ENCODE data around the gene AGO3. TPM values are rescaled to one million over a fixed set of nuclear protein-coding genes. Genes with fewer than 3 reads are reported as not detected.
A peak's percentile ranks its signal among the peaks of the same experiment; 100 is the strongest.

The AGO3 gene
- total and polyA plus RNA-seq, 2 experiments from 2014 or later, result 19.2 to 27.3 TPM

DNA sequence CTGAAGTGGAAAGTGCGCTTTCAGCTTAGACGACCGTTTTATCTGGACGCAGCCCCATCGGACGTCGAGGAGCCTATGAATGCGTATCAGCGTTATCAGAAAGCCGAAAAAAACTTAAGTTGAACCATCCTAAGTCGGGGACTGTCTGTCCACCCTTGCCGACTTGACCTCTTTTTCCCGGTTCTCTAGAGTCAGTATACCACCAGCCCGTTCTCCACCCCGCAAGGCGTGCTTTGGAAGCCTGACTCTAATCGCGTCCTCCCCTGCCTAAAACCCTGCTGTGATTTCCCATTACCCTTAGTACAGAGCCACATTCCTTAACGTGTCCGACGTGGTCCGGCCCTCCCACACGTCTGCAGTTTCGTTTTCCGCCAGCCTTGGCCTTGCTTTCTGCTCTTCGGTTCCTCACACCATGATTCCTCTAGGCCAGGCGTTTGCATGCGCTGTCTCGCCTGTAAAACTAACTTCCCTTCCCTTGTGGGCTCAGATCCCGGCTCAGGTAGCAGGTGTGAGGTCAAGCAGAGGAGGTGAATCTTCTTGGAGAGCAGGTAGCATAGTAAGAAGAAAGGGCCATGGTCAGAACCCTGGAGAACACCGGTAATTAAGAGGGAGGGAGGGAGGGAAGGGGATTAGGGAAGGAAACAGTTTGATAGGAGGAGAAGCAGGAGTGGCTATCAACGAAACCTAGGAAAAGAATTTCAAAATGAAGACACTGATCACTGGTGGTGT, 158.7 kb downstream of the AGO3 start:
- DNase-seq (ENCODE audit: low spot score), result peak; percentile 74

More for the DNA sequence above, 158.7 kb downstream of the AGO3 start:
- peaks cover 14% of the 10 kb centered on the region for H3K4me1 Mint-ChIP-seq
- peaks cover 26% of the 10 kb centered on the region for H3K36me3 Mint-ChIP-seq (ENCODE audit: low read depth)
- no peak for TF ChIP-seq CREB1 (CRISPR knock-in tag; IDR thresholded peaks at IDR 0.05; ENCODE audit: low read depth)
- no peak for TF ChIP-seq POLR2AphosphoS5 (IDR thresholded peaks at IDR 0.05; ENCODE audit: low read depth)
- TF ChIP-seq JUNB (IDR thresholded peaks at IDR 0.05; ENCODE audit: unreplicated experiment), result no peak
- no peak for TF ChIP-seq CTCF (conservative IDR thresholded peaks at IDR 0.05; ENCODE audit: low read depth in 2 of 2)
- no peak for TF ChIP-seq EZH2 (IDR thresholded peaks at IDR 0.05; ENCODE audit: low read depth, unreplicated experiment)
- TF ChIP-seq ZNF114 (CRISPR knock-in tag; IDR thresholded peaks at IDR 0.05), result no peak
- TF ChIP-seq NANOG (IDR thresholded peaks at IDR 0.05; ENCODE audit: borderline replicate concordance), result no peak
- no peak for TF ChIP-seq ZNF331 (CRISPR knock-in tag; IDR thresholded peaks at IDR 0.05; ENCODE audit: low read depth)
- no peak for TF ChIP-seq REST (IDR thresholded peaks at IDR 0.05; ENCODE audit: unreplicated experiment)
- no peak for TF ChIP-seq ZNF462 (CRISPR knock-in tag; IDR thresholded peaks at IDR 0.05)
- no peak for TF ChIP-seq EZH2phosphoT487 (IDR thresholded peaks at IDR 0.05; ENCODE audit: unreplicated experiment)
- no peak for TF ChIP-seq STAT1 (IDR thresholded peaks at IDR 0.05; ENCODE audit: unreplicated experiment)
- Histone ChIP-seq H4K20me1 (replicated peaks; ENCODE audit: insufficient read depth) (peaks cover 3% of the 10 kb centered on the region; the same call in 1 of the 2 replicates), H3K27me3 (ENCODE audit: insufficient read depth) (no peaks in the 10 kb centered on the region), H3K36me3 (ENCODE audit: insufficient read depth) (peaks cover 13% of the 10 kb centered on the region; the same call in 1 of the 2 replicates), H3K4me2 (peak overlapping the region; percentile 96), H2AFZ (peak overlapping the region; percentile 94; the same call in 1 of the 2 replicates), H3F3A (replicated peaks; ENCODE audit: low read depth) (0 out of 2 replicates have a peak, but pooled peaks cover 4% of the 10 kb centered on the region), H3K4me3 (peak overlapping the region; percentile 95), H3K79me2 (replicated peaks; ENCODE audit: insufficient read depth) (peaks cover 13% of the 10 kb centered on the region), H3K27ac (ENCODE audit: low read depth) (no peak overlapping the region), H3K9me2 (ENCODE audit: insufficient read depth) (no peaks in the 10 kb centered on the region), H3K4me1 (ENCODE audit: insufficient read depth) (peaks cover 6% of the 10 kb centered on the region; the same call in 1 of the 2 replicates)
- H3K27me3 Mint-ChIP-seq (ENCODE audit: insufficient read depth, low read depth, poor library complexity), result peaks cover 8% of the 10 kb centered on the region
- peak overlapping the region; percentile 89 for H3K27ac Mint-ChIP-seq
- ATAC-seq, result peak; percentile 11
- no peaks in the 10 kb centered on the region; the same call in 2 of the 3 replicates for H3K9me3 Mint-ChIP-seq
- H3K4me3 Mint-ChIP-seq, result peak overlapping the region; percentile 91
